ENCODE data around the gene RBFOX1.

Gene RBFOX1

DNA sequence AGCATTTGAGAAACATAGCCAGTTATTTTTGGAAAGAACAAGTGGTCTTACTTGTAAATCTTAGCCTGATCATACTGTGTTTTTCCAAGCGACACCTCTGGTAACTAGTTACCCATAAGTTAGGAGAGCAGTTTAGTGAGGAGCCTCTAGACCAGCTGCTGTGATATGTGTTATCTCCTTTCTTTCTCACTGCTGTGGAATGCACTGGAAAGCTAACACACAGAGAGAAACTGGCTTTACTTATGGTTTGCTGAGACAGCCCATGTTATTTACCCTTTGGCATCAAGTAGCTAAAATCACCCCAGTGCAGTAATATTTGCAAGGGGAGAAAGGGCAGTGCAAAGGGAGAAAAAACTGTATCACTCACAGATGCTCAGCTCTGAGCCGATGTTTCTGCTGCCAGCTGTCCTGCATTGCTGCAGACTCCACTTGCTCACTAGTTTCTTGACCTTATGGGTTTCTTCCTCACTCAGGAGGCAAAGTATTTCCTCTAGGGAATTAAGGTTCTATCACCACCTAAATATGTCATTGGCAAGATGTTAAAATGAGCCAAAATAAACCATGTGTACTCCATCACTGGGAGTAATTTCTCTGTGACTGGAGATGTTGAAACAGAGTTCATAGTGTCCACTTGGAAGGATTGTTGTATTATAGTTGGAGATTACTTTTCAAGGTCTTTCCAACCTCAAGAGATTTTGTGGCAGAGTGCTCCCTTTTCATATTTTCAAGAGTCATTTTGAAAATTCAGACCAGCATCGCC is 2.3 kb downstream of the RBFOX1 start:
- in situ Hi-C loops (cut with HindIII; ENCODE audit: low pct_ligation_motif_present, low sequenced_read_pairs) = no loop called here
- TF ChIP-seq, protein P1, sequence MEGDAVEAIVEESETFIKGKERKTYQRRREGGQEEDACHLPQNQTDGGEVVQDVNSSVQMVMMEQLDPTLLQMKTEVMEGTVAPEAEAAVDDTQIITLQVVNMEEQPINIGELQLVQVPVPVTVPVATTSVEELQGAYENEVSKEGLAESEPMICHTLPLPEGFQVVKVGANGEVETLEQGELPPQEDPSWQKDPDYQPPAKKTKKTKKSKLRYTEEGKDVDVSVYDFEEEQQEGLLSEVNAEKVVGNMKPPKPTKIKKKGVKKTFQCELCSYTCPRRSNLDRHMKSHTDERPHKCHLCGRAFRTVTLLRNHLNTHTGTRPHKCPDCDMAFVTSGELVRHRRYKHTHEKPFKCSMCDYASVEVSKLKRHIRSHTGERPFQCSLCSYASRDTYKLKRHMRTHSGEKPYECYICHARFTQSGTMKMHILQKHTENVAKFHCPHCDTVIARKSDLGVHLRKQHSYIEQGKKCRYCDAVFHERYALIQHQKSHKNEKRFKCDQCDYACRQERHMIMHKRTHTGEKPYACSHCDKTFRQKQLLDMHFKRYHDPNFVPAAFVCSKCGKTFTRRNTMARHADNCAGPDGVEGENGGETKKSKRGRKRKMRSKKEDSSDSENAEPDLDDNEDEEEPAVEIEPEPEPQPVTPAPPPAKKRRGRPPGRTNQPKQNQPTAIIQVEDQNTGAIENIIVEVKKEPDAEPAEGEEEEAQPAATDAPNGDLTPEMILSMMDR (IDR thresholded peaks at IDR 0.05; ENCODE audit: low read depth, low read length, missing control alignments) = no peak
- DNase-seq = no peak
- H3K4me3 ChIP-seq (ENCODE audit: low read depth, low read length) = no peak overlapping the region
- no peak overlapping the region for H3K27ac ChIP-seq
- H3K36me3 ChIP-seq (replicated peaks) = no peaks in the 10 kb centered on the region
- H3K27me3 ChIP-seq (replicated peaks) = no peaks in the 10 kb centered on the region

DNA sequence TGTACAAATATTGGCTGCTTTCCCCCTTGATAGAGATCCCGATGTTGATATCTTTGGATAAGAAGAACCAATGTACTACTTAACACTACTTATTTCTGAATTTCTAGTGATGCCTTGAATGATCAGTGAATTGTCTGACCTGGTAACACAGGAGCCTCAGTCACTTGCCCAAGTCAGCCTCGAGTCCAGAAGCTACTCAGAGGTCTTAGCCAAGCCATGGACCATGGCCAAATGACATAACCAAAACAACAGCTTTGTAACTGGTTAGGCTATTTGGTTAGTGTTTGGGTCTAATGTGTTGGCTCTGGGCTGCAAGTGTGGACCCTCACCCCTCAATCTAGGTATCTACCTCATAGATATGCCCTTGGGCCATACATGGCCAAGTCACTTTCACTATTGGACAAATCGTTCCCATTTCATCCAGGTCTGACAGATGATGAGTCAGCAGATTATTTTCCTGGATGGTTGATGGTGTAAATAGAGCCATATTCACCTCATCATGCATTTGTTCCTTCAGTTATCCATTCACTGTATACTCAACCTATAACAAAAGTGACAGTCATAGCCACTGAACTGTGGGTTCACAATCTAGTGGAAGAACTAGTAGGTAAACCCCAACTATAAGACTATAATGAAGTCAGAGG is 3.5 kb downstream of the RBFOX1 start:
- TF ChIP-seq, protein P1 (IDR thresholded peaks at IDR 0.05; ENCODE audit: low read depth, low read length, missing control alignments) = no peak
- Histone ChIP-seq H3K27me3 (replicated peaks) (no peaks in the 10 kb centered on the region), H3K4me3 (ENCODE audit: low read depth, low read length) (no peak overlapping the region), H3K36me3 (replicated peaks) (no peaks in the 10 kb centered on the region), H3K27ac (no peak overlapping the region)
- in situ Hi-C loops (cut with HindIII; ENCODE audit: low pct_ligation_motif_present, low sequenced_read_pairs) = no loop called here
- no peak for DNase-seq

DNA sequence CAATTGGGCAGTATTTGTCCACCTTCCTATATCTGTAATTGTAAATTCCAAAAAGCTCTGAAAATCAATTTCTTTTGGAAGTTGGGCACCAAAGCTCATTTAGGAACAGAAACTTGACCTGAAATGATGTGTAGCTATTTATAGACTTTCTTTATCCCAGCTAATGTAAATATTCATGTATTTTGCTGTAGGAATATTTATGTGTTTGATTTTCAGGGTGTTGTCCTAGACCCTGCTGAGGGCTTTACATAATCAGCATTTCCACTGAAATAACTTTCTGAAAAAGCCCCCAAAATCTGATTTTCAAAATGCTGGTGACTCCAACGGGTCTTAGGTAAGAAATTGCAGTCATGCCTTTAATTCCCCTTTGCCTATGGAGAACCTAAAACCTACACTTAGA is 4.1 kb downstream of the RBFOX1 start:
- TF ChIP-seq, protein P1 (IDR thresholded peaks at IDR 0.05; ENCODE audit: low read depth, low read length, missing control alignments) = no peak
- no peak for DNase-seq
- Histone ChIP-seq H3K36me3 (replicated peaks) (no peaks in the 10 kb centered on the region), H3K27me3 (replicated peaks) (no peaks in the 10 kb centered on the region), H3K4me3 (ENCODE audit: low read depth, low read length) (no peak overlapping the region), H3K27ac (no peak overlapping the region)
- in situ Hi-C loops (cut with HindIII; ENCODE audit: low pct_ligation_motif_present, low sequenced_read_pairs) = no loop called here

DNA sequence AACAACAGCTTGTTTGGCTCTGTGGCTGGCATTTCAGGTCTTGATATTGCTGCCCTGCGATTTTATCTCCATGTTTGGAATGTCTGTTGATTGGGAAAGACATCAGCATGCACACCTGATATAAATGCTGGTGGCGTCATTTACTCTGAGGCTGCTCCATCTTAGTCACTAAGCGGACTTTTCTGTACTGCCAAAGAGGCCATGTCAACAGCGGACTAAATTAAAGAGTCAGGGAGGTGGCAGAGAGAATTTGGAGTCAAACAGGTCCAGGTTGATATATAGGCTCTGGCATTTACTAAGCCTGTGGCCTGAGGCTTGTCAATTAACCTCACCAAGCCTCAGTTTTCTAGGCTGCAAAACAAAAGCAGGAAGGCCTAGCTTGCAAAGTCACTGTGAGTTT is 6.2 kb downstream of the RBFOX1 start:
- H3K36me3 ChIP-seq (replicated peaks) = no peaks in the 10 kb centered on the region
- no peaks in the 10 kb centered on the region for H3K27me3 ChIP-seq (replicated peaks)
- H3K27ac ChIP-seq = no peak overlapping the region
- no peak overlapping the region for H3K4me3 ChIP-seq (ENCODE audit: low read depth, low read length)
- DNase-seq = no peak
- in situ Hi-C loops (cut with HindIII; ENCODE audit: low pct_ligation_motif_present, low sequenced_read_pairs) = no loop called here
- TF ChIP-seq, protein P1 (IDR thresholded peaks at IDR 0.05; ENCODE audit: low read depth, low read length, missing control alignments) = no peak

DNA sequence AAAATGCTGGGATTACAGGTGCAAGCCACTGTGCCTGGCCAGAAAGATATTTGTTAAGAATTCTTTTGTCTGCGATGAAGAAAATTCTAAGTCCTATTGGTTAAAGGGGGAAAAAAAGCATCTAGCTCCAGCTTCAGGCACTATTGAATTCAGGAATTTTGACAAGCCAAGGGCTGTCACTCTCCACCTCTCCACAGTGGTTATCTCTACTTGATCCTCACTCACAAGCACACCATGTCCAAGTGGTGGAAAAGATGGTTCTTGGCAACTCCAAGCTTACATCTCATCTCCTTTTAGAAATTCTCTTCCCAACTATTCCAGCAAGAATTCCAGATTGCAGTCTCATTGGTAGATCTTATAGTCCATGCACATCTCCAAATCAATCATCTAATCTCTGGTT is 7.1 kb downstream of the RBFOX1 start:
- H3K4me3 ChIP-seq (ENCODE audit: low read depth, low read length) = no peak overlapping the region
- no peak overlapping the region for H3K27ac ChIP-seq
- H3K27me3 ChIP-seq (replicated peaks) = no peaks in the 10 kb centered on the region
- no peak for DNase-seq
- H3K36me3 ChIP-seq (replicated peaks) = no peaks in the 10 kb centered on the region
- in situ Hi-C loops (cut with HindIII; ENCODE audit: low pct_ligation_motif_present, low sequenced_read_pairs) = no loop called here
- TF ChIP-seq, protein P1 (IDR thresholded peaks at IDR 0.05; ENCODE audit: low read depth, low read length, missing control alignments) = no peak

Measured in brain microvascular endothelial cell (primary cell).